Endothelial cell of umbilical vein (primary cell): ENCODE results near the gene C13orf46. TPM values are rescaled to one million over a fixed set of nuclear protein-coding genes. Genes with fewer than 3 reads are reported as not detected.

ENCODE experiments used
- BruUV-seq: library from RNA; stranded (reverse); fragments of 400-500 nt; replicated peaks from 2 replicates; lab custom pipeline; 2021; lab: Mats Ljungman, UMichigan
- CTCF ChIA-PET: fragments of 300-600, 350-600 bp; sonication (Branson Sonifier 250); formaldehyde crosslinking; loops from one replicate; lab custom pipeline; 2021; ENCODE audit warnings: antibody characterized with exemption, inconsistent platforms; lab: Charles Lee
- POLR2A ChIA-PET: fragments of 300-600, 350-600 bp; sonication (Branson Sonifier 250); formaldehyde crosslinking; loops from one replicate; lab custom pipeline; 2021; ENCODE audit warnings: antibody characterized with exemption, inconsistent platforms; lab: Charles Lee
- DNase-seq: peaks from one replicate; pipeline ENCODE4 v3.0.0-alpha.2; 2011; ENCODE audit warnings: low read depth, low spot score
- FAIRE-seq: peaks from 2 replicates; lab custom pipeline; 2011; peaks lifted over from hg19 to GRCh38; lab: Jason Lieb, UNC
- H2AFZ ChIP-seq: 2 replicates; pipeline ENCODE4 v1.6.0; 2012; ENCODE audit warnings: low read depth, low read length, control low read depth, inconsistent platforms
- H3K27ac ChIP-seq: 2 replicates; pipeline ENCODE4 v1.5.1; 2011; ENCODE audit warnings: low read depth, mild to moderate bottlenecking, control low read depth, low read length, moderate library complexity; ENCODE audit not compliant: insufficient read depth
- H3K27me3 ChIP-seq, 2 experiments: 2 replicates each; pipeline versions ENCODE4 v1.6.0 to v1.6.1; 2011; ENCODE audit warnings: low read length in 2 of 2, mixed read lengths in 1 of 2; ENCODE audit not compliant: control insufficient read depth in 2 of 2, insufficient read depth in 2 of 2
- H3K36me3 ChIP-seq, 2 experiments: 2 replicates in 1 of 2; 3 replicates in 1 of 2; pipeline ENCODE4 v1.5.1; 2011; ENCODE audit warnings: low read length in 2 of 2, mild to moderate bottlenecking in 1 of 2, moderate library complexity in 1 of 2; ENCODE audit not compliant: control insufficient read depth in 2 of 2, insufficient read depth in 2 of 2; ENCODE audit errors: extremely low read depth in 1 of 2
- H3K4me1 ChIP-seq: 3 replicates; pipeline ENCODE4 v1.5.1; 2011; ENCODE audit warnings: mild to moderate bottlenecking, low read length; ENCODE audit not compliant: control insufficient read depth, insufficient read depth; ENCODE audit errors: extremely low read depth
- H3K4me2 ChIP-seq: 2 replicates; pipeline ENCODE4 v1.6.1; 2011; ENCODE audit warnings: low read length, control low read depth, mixed read lengths; ENCODE audit not compliant: insufficient read depth
- H3K4me3 ChIP-seq, 3 experiments: fragments of 200-600 bp in 1 of 3; sonication (generic), shearing (Covaris generic) in 1 of 3; replicated peaks in 1 of 3; 2 replicates each; pipeline ENCODE4 v1.5.1; 2011 to 2016; ENCODE audit warnings: control low read depth in 3 of 3, low read length in 3 of 3, mild to moderate bottlenecking in 2 of 3, inconsistent platforms in 1 of 3, low read depth in 1 of 3, moderate library complexity in 1 of 3; ENCODE audit not compliant: insufficient read depth in 1 of 3
- H3K79me2 ChIP-seq: 2 replicates; pipeline ENCODE4 v1.6.0; 2012; ENCODE audit warnings: low read length, inconsistent platforms; ENCODE audit not compliant: control insufficient read depth, insufficient read depth
- H3K9ac ChIP-seq: replicated peaks from 2 replicates; pipeline ENCODE3; 2011; ENCODE audit warnings: low read length, control low read depth; ENCODE audit not compliant: insufficient read depth; ENCODE audit errors: extremely low read depth
- H3K9me1 ChIP-seq: replicated peaks from 3 replicates; pipeline ENCODE4 v1.6.0; 2011; ENCODE audit warnings: mild to moderate bottlenecking, low read length; ENCODE audit not compliant: control insufficient read depth, insufficient read depth; ENCODE audit errors: extremely low read depth
- H3K9me3 ChIP-seq: replicated peaks from 2 replicates; pipeline ENCODE4 v1.5.1; 2012; ENCODE audit warnings: low read length, inconsistent platforms; ENCODE audit not compliant: control insufficient read depth, insufficient read depth
- H4K20me1 ChIP-seq: replicated peaks from 2 replicates; pipeline ENCODE3; 2011; ENCODE audit warnings: mild to moderate bottlenecking, low read length; ENCODE audit not compliant: control insufficient read depth, insufficient read depth; ENCODE audit errors: extremely low read depth
- EZH2 ChIP-seq: IDR thresholded peaks from 2 replicates; pipeline ENCODE4 v1.6.1; 2012; ENCODE audit warnings: borderline replicate concordance, low read depth, mild to moderate bottlenecking, moderate library complexity, low read length, inconsistent platforms; ENCODE audit not compliant: severe bottlenecking
- FOS ChIP-seq: IDR thresholded peaks from 2 replicates; pipeline ENCODE4 v1.6.1; 2011; ENCODE audit warnings: mild to moderate bottlenecking, low read length, moderate library complexity, borderline replicate concordance; ENCODE audit not compliant: insufficient read depth
- GATA2 ChIP-seq: IDR thresholded peaks from 2 replicates; pipeline ENCODE4 v1.7.0; 2011; ENCODE audit warnings: low read depth, mild to moderate bottlenecking, moderate library complexity, mixed read lengths, low read length; ENCODE audit not compliant: insufficient read length, insufficient read depth
- JUN ChIP-seq: IDR thresholded peaks from 2 replicates; pipeline ENCODE4 v1.6.1; 2011; ENCODE audit warnings: borderline replicate concordance, low read depth; ENCODE audit not compliant: insufficient read length, insufficient read depth
- MAX ChIP-seq: IDR thresholded peaks from 2 replicates; pipeline ENCODE4 v1.6.1; 2011; ENCODE audit not compliant: insufficient read depth, insufficient read length
- MYC ChIP-seq: IDR thresholded peaks from one replicate; pipeline ENCODE4 v1.6.1; 2011; ENCODE audit warnings: mild to moderate bottlenecking, low read depth, low read length
- POLR2A ChIP-seq: IDR thresholded peaks from 2 replicates; pipeline ENCODE4 v1.6.1; 2012; ENCODE audit warnings: low read depth, mild to moderate bottlenecking, control low read depth, low read length
- POLR2AphosphoS5 ChIP-seq: IDR thresholded peaks from 2 replicates; pipeline ENCODE4 v1.6.1; 2012; ENCODE audit warnings: low read depth, mild to moderate bottlenecking, control low read depth, low read length, moderate library complexity; ENCODE audit not compliant: insufficient read depth
- dilution Hi-C: fragments of 300-500 bp; cut with MboI; formaldehyde crosslinking; loops from one replicate; pipeline ENCODE4 v1.15.0; 2019; ENCODE audit warnings: low sequenced_read_pairs; ENCODE audit not compliant: extremely low pct_ligation_motif_present
- intact Hi-C: fragments of 100-400 bp; cut with micrococcal nuclease; formaldehyde crosslinking; loops from one replicate; pipeline ENCODE4 v1.10.0; 2022
- polyA plus RNA-seq, 4 experiments: library from polyadenylated mRNA; depleted of rRNA in 3 of 4; stranded (reverse) in 3 of 4; unstranded in 1 of 4; fragments of >200 nt; gene quantifications; 2 replicates each; pipeline versions ENCODE4 v1.2.1 to v1.2.3, GENCODE V29; 2011 to 2012; ENCODE audit warnings: missing spikeins in 1 of 4
- total RNA-seq: library from RNA; stranded (reverse); gene quantifications from 2 replicates; pipeline ENCODE4 v1.2.3, GENCODE V29; 2021
- TF ChIP-seq, protein P1 (sequence below), 2 donors: IDR thresholded peaks; 1 replicate in 1 of 2; 2 replicates in 1 of 2; pipeline ENCODE4 v1.5.1; 2011; ENCODE audit warnings: low read length in 2 of 2, mild to moderate bottlenecking in 2 of 2, moderate library complexity in 2 of 2, control low read depth in 1 of 2, inconsistent platforms in 1 of 2, low read depth in 1 of 2; ENCODE audit not compliant: insufficient read depth in 1 of 2; ENCODE audit errors: extremely low read depth in 1 of 2

C13orf46 gene
- total and polyA plus RNA-seq, 2 donors (not counting 3 experiments of a cell fraction or from before 2014, with no cell fraction given): 1.3 to 1.7 TPM

DNA sequence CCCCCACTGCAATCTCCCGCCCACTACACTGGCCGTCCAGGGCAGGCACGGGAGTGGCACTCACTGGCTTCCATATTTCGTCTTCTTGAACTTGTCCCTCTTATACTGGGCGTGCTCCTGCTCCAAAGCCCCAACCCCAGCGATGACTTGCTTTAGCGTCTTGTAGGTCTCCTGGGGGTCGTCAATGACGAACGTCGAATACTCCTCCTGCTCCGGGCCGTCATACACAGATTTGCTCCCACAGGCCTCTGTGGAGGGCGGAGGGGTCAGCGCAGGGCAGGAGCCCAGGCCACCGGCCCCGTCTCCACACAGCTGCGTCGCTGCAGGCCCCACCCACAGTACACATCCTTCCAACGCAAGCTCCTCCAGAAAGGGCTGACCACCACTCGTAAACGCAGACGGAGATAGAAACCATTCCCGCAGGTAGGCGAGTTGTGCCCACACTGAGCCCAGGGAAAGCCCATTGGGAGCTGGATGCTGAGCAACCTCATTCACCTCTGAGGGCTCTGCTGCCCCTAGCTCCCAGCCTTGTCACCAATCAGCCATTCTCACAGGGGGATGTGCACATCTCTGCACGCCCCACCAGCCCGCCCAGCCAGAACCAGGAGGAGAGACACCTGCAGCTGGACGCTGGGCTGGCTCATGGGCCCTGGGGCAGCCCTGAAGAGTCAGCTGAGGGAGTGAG lies 7.9 kb upstream of the C13orf46 start:
- CTCF ChIA-PET: interaction anchor here (0.9 kb wide), 1 partner anchor 245 kb away, joined by 3 read pairs; no protein-coding TSS in a partner anchor
- Histone ChIP-seq H3K4me2 (no peak overlapping the region), H3K9me3 (no peaks in the 10 kb centered on the region), H2AFZ (no peak overlapping the region), H3K9ac (no peak overlapping the region), H3K4me1 (no peaks in the 10 kb centered on the region), H3K27ac (no peak overlapping the region), H4K20me1 (no peaks in the 10 kb centered on the region), H3K9me1 (no peaks in the 10 kb centered on the region), H3K79me2 (no peaks in the 10 kb centered on the region), H3K27me3 (no peaks in the 10 kb centered on the region), H3K36me3 (peaks cover 0 to 42% of the 10 kb centered on the region in 2 experiments), H3K4me3 (no peak overlapping the region)
- TF ChIP-seq MAX (no peak), MYC (no peak), POLR2AphosphoS5 (no peak), GATA2 (no peak), POLR2A (no peak), EZH2 (no peak), JUN (no peak), FOS (no peak)
- TF ChIP-seq, protein P1, sequence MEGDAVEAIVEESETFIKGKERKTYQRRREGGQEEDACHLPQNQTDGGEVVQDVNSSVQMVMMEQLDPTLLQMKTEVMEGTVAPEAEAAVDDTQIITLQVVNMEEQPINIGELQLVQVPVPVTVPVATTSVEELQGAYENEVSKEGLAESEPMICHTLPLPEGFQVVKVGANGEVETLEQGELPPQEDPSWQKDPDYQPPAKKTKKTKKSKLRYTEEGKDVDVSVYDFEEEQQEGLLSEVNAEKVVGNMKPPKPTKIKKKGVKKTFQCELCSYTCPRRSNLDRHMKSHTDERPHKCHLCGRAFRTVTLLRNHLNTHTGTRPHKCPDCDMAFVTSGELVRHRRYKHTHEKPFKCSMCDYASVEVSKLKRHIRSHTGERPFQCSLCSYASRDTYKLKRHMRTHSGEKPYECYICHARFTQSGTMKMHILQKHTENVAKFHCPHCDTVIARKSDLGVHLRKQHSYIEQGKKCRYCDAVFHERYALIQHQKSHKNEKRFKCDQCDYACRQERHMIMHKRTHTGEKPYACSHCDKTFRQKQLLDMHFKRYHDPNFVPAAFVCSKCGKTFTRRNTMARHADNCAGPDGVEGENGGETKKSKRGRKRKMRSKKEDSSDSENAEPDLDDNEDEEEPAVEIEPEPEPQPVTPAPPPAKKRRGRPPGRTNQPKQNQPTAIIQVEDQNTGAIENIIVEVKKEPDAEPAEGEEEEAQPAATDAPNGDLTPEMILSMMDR (IDR thresholded peaks at IDR 0.05; ENCODE audit: extremely low read depth in 1 of 2, insufficient read depth in 1 of 2, low read depth in 1 of 2, low read length in 2 of 2): no peak
- FAIRE-seq: no peak
- no TSS peak for BruUV-seq
- intact Hi-C loops (no loop called here), dilution Hi-C loops (no loop called here)
- POLR2A ChIA-PET: no interaction called here
- DNase-seq: no peak
